ENCODE results near the gene FMN1.

- TF ChIP-seq ZNF384 (IDR thresholded peaks at IDR 0.05) (no peak), BHLHE40 (IDR thresholded peaks at IDR 0.05; ENCODE audit: borderline replicate concordance) (no peak), SUZ12 (IDR thresholded peaks at IDR 0.05) (no peak), CTBP1 (IDR thresholded peaks at IDR 0.05; ENCODE audit: borderline replicate concordance) (no peak), TARDBP (IDR thresholded peaks at IDR 0.05) (no peak), SP1 (IDR thresholded peaks at IDR 0.05) (no peak), ARNT (IDR thresholded peaks at IDR 0.05) (no peak), PKNOX1 (IDR thresholded peaks at IDR 0.05) (no peak)
Measured at GRCh38 chr15:32838338-32838737, 356.2 kb downstream of the FMN1 start.

Data from HEK293T (cell line).